BJ (cell line): ENCODE measurements around the gene SUGT1. TPM values are rescaled to one million over a fixed set of nuclear protein-coding genes. Genes with fewer than 3 reads are reported as not detected.

Source experiments
- CTCF ChIA-PET: fragments of 350-600 bp; formaldehyde crosslinking; extraction: SDS; loops from one replicate; lab custom pipeline; 2021; ENCODE audit warnings: antibody characterized with exemption, inconsistent platforms; lab: Yijun Ruan, JAX
- POLR2A ChIA-PET: fragments of 300-600 bp; sonication (Branson Sonifier 250); formaldehyde crosslinking; extraction: SDS; loops from one replicate; lab custom pipeline; 2021; ENCODE audit warnings: antibody characterized with exemption; lab: Charles Lee
- DNase-seq: peaks from one replicate; pipeline ENCODE4 v3.0.0-alpha.2; 2011; ENCODE audit warnings: low read depth
- H3K27me3 ChIP-seq: 2 replicates; pipeline ENCODE4 v1.6.0; 2011; ENCODE audit warnings: low read length; ENCODE audit not compliant: control insufficient read depth, insufficient read depth
- H3K36me3 ChIP-seq: 2 replicates; pipeline ENCODE4 v1.5.1; 2011; ENCODE audit warnings: low read length; ENCODE audit not compliant: control insufficient read depth, insufficient read depth
- H3K4me3 ChIP-seq: 2 replicates; pipeline ENCODE4 v1.5.1; 2011; ENCODE audit warnings: low read depth, mild to moderate bottlenecking, control low read depth, low read length
- CTCF ChIP-seq: IDR thresholded peaks from 2 replicates; pipeline ENCODE4 v1.5.1; 2011; ENCODE audit warnings: low read depth, mild to moderate bottlenecking, control low read depth, inconsistent platforms, low read length, moderate library complexity; ENCODE audit not compliant: insufficient read depth
- polyA plus RNA-seq: library from polyadenylated mRNA; depleted of rRNA; stranded (reverse); fragments of >200 nt; gene quantifications from 2 replicates; pipeline ENCODE4 v1.2.3, GENCODE V29; 2011

SUGT1 gene
- polyA plus RNA-seq, 1 experiment = 28.5 TPM

GRCh38 chr13:52723181-52723580 is 70.5 kb downstream of the SUGT1 start:
- no peak for TF ChIP-seq CTCF
- CTCF ChIA-PET = no interaction called here

GRCh38 chr13:52725302-52725701 is 72.7 kb downstream of the SUGT1 start:
- TF ChIP-seq CTCF = no peak
- H3K4me3 ChIP-seq = no peak overlapping the region
- ChIA-PET POLR2A (no interaction called here), CTCF (interaction anchor here (1.3 kb wide), 1 partner anchor 10 kb away, joined by 3 read pairs; no protein-coding TSS in a partner anchor)
- H3K27me3 ChIP-seq = peaks cover 1% of the 10 kb centered on the region
- no peaks in the 10 kb centered on the region for H3K36me3 ChIP-seq
- DNase-seq = no peak

More at GRCh38 chr13:52723181-52723580, 70.5 kb downstream of the SUGT1 start:
- Histone ChIP-seq H3K27me3 (peaks cover 1% of the 10 kb centered on the region), H3K36me3 (no peaks in the 10 kb centered on the region), H3K4me3 (no peak overlapping the region)
- DNase-seq = no peak
- POLR2A ChIA-PET = no interaction called here

- POLR2A ChIA-PET = interaction anchor here (0.6 kb wide), 1 partner anchor 282 kb away, joined by 4 read pairs; no protein-coding TSS in a partner anchor
- no peak for DNase-seq
- CTCF ChIA-PET = no interaction called here
- H3K4me3 ChIP-seq = no peak overlapping the region
- H3K36me3 ChIP-seq = no peaks in the 10 kb centered on the region
- H3K27me3 ChIP-seq = peaks cover 1% of the 10 kb centered on the region
- TF ChIP-seq CTCF = no peak
Observed at GRCh38 chr13:52726258-52726657, 73.6 kb downstream of the SUGT1 start.

- H3K27me3 ChIP-seq = peaks cover 9% of the 10 kb centered on the region
- H3K36me3 ChIP-seq = no peaks in the 10 kb centered on the region
- H3K4me3 ChIP-seq = no peak overlapping the region
- no peak for DNase-seq
- TF ChIP-seq CTCF = no peak
- ChIA-PET POLR2A (no interaction called here), CTCF (interaction anchor here (1.4 kb wide), 1 partner anchor 9 kb away, joined by 3 read pairs; no protein-coding TSS in a partner anchor)
Observed at GRCh38 chr13:52734075-52734623, 81.5 kb downstream of the SUGT1 start.

- ChIA-PET POLR2A (no interaction called here), CTCF (interaction anchor here (1.7 kb wide), 1 partner anchor 14 kb away, joined by 3 read pairs; no protein-coding TSS in a partner anchor)
- DNase-seq = no peak
- peaks cover 22% of the 10 kb centered on the region for H3K27me3 ChIP-seq
- H3K4me3 ChIP-seq = no peak overlapping the region
- H3K36me3 ChIP-seq = no peaks in the 10 kb centered on the region
- no peak for TF ChIP-seq CTCF
Observed at GRCh38 chr13:52736891-52737290, 84.3 kb downstream of the SUGT1 start.
